IMR-90 (cell line): Measurements from ENCODE around the gene CTDSP2. TPM values are rescaled to one million over a fixed set of nuclear protein-coding genes. Genes with fewer than 3 reads are reported as not detected.

Experiments
- ATAC-seq: fragments of 200-7000 bp; cut with Tn5 transposase; 2 replicates; pipeline ENCODE4 v1.9.1; 2020; ENCODE audit warnings: low read depth, mild to moderate bottlenecking, moderate library complexity
- BruUV-seq: library from RNA; stranded (reverse); fragments of 400-500 nt; replicated peaks from 2 replicates; lab custom pipeline; 2021; lab: Mats Ljungman, UMichigan
- CTCF ChIA-PET: fragments of 300-600 bp; formaldehyde crosslinking; extraction: SDS; loops from one replicate; lab custom pipeline; 2021; ENCODE audit warnings: antibody characterized with exemption; lab: Yijun Ruan, JAX
- POLR2A ChIA-PET: fragments of 300-600 bp; sonication (Branson Sonifier 250); formaldehyde crosslinking; loops from one replicate; lab custom pipeline; 2022; ENCODE audit warnings: antibody characterized with exemption; ENCODE audit not compliant: unreplicated experiment; lab: Charles Lee
- DNase-seq: peaks from one replicate; pipeline ENCODE4 v3.0.0; 2013
- H2AFZ ChIP-seq: replicated peaks from 2 replicates; pipeline ENCODE3; 2013; ENCODE audit warnings: low read length, mild to moderate bottlenecking; ENCODE audit not compliant: poor library complexity
- H2AK5ac ChIP-seq: 2 replicates; pipeline ENCODE4 v1.6.1; 2013; ENCODE audit warnings: low read depth, low read length, inconsistent platforms
- H2AK9ac ChIP-seq: replicated peaks from 2 replicates; pipeline ENCODE3; 2013; ENCODE audit warnings: mild to moderate bottlenecking, low read depth, low read length, moderate library complexity; ENCODE audit not compliant: poor library complexity
- H2BK120ac ChIP-seq: 2 replicates; pipeline ENCODE4 v1.6.1; 2013; ENCODE audit warnings: low read depth, low read length, inconsistent platforms
- H2BK15ac ChIP-seq: 3 replicates; pipeline ENCODE4 v1.6.1; 2013; ENCODE audit warnings: low read depth, low read length, inconsistent platforms
- H2BK20ac ChIP-seq: 2 replicates; pipeline ENCODE4 v1.6.1; 2013; ENCODE audit warnings: low read depth, mild to moderate bottlenecking, inconsistent platforms, low read length, moderate library complexity
- H2BK5ac ChIP-seq: 2 replicates; pipeline ENCODE4 v1.6.1; 2013; ENCODE audit warnings: mild to moderate bottlenecking, low read depth, low read length, inconsistent platforms; ENCODE audit not compliant: poor library complexity, severe bottlenecking
- H3K14ac ChIP-seq: replicated peaks from 2 replicates; pipeline ENCODE4 v1.6.1; 2013; ENCODE audit warnings: low read depth, low read length, inconsistent platforms
- H3K18ac ChIP-seq: 2 replicates; pipeline ENCODE4 v1.6.1; 2013; ENCODE audit warnings: low read depth, low read length, control low read depth
- H3K23ac ChIP-seq: 2 replicates; pipeline ENCODE4 v1.6.1; 2013; ENCODE audit warnings: low read depth, low read length, inconsistent platforms
- H3K27ac ChIP-seq: 2 replicates; pipeline ENCODE4 v1.5.1; 2013; ENCODE audit warnings: mild to moderate bottlenecking, control low read depth, low read length; ENCODE audit not compliant: insufficient read depth
- H3K27me3 ChIP-seq: 2 replicates; pipeline ENCODE4 v1.6.1; 2013; ENCODE audit warnings: low read length; ENCODE audit not compliant: control insufficient read depth, insufficient read depth
- H3K36me3 ChIP-seq: 2 replicates; pipeline ENCODE4 v1.6.1; 2013; ENCODE audit warnings: low read length, mixed read lengths; ENCODE audit not compliant: control insufficient read depth, insufficient read depth
- H3K4ac ChIP-seq: 2 replicates; pipeline ENCODE4 v1.6.1; 2013; ENCODE audit warnings: low read depth, low read length, inconsistent platforms
- H3K4me1 ChIP-seq: 2 replicates; pipeline ENCODE4 v1.6.1; 2013; ENCODE audit warnings: low read length, mixed read lengths; ENCODE audit not compliant: control insufficient read depth, insufficient read depth
- H3K4me2 ChIP-seq: 2 replicates; pipeline ENCODE4 v1.6.1; 2013; ENCODE audit warnings: low read depth, mild to moderate bottlenecking, control low read depth, low read length, moderate library complexity
- H3K4me3 ChIP-seq: 2 replicates; pipeline ENCODE4 v1.5.1; 2013; ENCODE audit warnings: low read depth, mild to moderate bottlenecking, control low read depth, low read length, moderate library complexity; ENCODE audit not compliant: insufficient read depth
- H3K56ac ChIP-seq: 2 replicates; pipeline ENCODE4 v1.6.1; 2013; ENCODE audit warnings: low read length, inconsistent platforms; ENCODE audit not compliant: insufficient read depth; ENCODE audit errors: extremely low read depth
- H3K79me1 ChIP-seq, 2 experiments: 2 replicates each; pipeline ENCODE4 v1.6.1; 2013; ENCODE audit warnings: low read length in 2 of 2, inconsistent platforms in 1 of 2, low read depth in 1 of 2
- H3K9ac ChIP-seq: 2 replicates; pipeline ENCODE4 v1.6.1; 2013; ENCODE audit warnings: low read depth, low read length, control low read depth
- H3K9me1 ChIP-seq: 2 replicates; pipeline ENCODE4 v1.6.1; 2013; ENCODE audit warnings: low read length, inconsistent platforms; ENCODE audit not compliant: insufficient read depth
- H3K9me3 ChIP-seq: 2 replicates; pipeline ENCODE4 v1.6.1; 2013; ENCODE audit warnings: low read length; ENCODE audit not compliant: control insufficient read depth, insufficient read depth
- H4K20me1 ChIP-seq: 2 replicates; pipeline ENCODE4 v1.6.1; 2013; ENCODE audit warnings: low read length, inconsistent platforms; ENCODE audit not compliant: insufficient read depth
- H4K5ac ChIP-seq: 2 replicates; pipeline ENCODE4 v1.6.1; 2013; ENCODE audit warnings: mild to moderate bottlenecking, low read depth, low read length, control low read depth
- H4K8ac ChIP-seq, 2 experiments: 2 replicates each; pipeline ENCODE4 v1.6.1; 2013; ENCODE audit warnings: low read depth in 2 of 2, low read length in 2 of 2, control low read depth in 1 of 2, inconsistent platforms in 1 of 2
- H4K91ac ChIP-seq: 2 replicates; pipeline ENCODE4 v1.6.1; 2013; ENCODE audit warnings: low read depth, low read length, inconsistent platforms; ENCODE audit not compliant: insufficient read depth
- CHD1 ChIP-seq: IDR thresholded peaks from 2 replicates; pipeline ENCODE4 v1.6.1; 2012; ENCODE audit warnings: low read depth, low read length, improper control_type of control experiment
- CTCF ChIP-seq: conservative IDR thresholded peaks from 2 replicates; pipeline ENCODE4 v1.5.1; 2012; ENCODE audit warnings: mild to moderate bottlenecking, low read depth, low read length, improper control_type of control experiment
- MAFK ChIP-seq: IDR thresholded peaks from 2 replicates; pipeline ENCODE4 v1.6.1; 2012; ENCODE audit warnings: low read depth, low read length, improper control_type of control experiment
- MAZ ChIP-seq: IDR thresholded peaks from 2 replicates; pipeline ENCODE4 v1.6.1; 2012; ENCODE audit warnings: low read depth, mild to moderate bottlenecking, low read length, improper control_type of control experiment, moderate library complexity, borderline replicate concordance
- RCOR1 ChIP-seq: IDR thresholded peaks from 2 replicates; pipeline ENCODE4 v1.6.1; 2012; ENCODE audit warnings: mild to moderate bottlenecking, low read length, improper control_type of control experiment; ENCODE audit not compliant: insufficient replicate concordance
- RFX5 ChIP-seq: IDR thresholded peaks from 2 replicates; pipeline ENCODE4 v1.8.0; 2012; ENCODE audit warnings: low read depth, mild to moderate bottlenecking, low read length, moderate library complexity
- USF2 ChIP-seq: fragments of 150-350 bp; IDR thresholded peaks from 2 replicates; pipeline ENCODE4 v1.6.1; 2017; ENCODE audit warnings: mild to moderate bottlenecking, antibody characterized with exemption, low read length, low read depth
- WGBS, 2 experiments: methylation state at CpG; one replicate each; pipeline versions ENCODE4 v1.1.5 to v1.1.7; 2013; ENCODE audit warnings: missing lambda C conversion rate in 2 of 2; ENCODE audit not compliant: insufficient read length in 1 of 2; ENCODE audit errors: extremely low coverage in 2 of 2; 5-methylcytosine and 5-hydroxymethylcytosine counted together
- dilution Hi-C: fragments of 300-500 bp; cut with HindIII; formaldehyde crosslinking; loops from one replicate; pipeline ENCODE4 v1.14.3; 2018; ENCODE audit warnings: low sequenced_read_pairs; ENCODE audit not compliant: unreplicated experiment
- in situ Hi-C: fragments of 300-500 bp; cut with MboI; formaldehyde crosslinking; loops from 3 replicates; pipeline ENCODE4 v1.14.3; 2019; ENCODE audit warnings: low sequenced_read_pairs, inconsistent platforms, mixed read lengths
- intact Hi-C: fragments of 100-400 bp; cut with micrococcal nuclease; formaldehyde crosslinking; loops from 2 replicates; pipeline ENCODE4 v1.10.0; 2022
- polyA plus RNA-seq, 3 experiments: library from polyadenylated mRNA; depleted of rRNA; stranded (reverse); fragments of >200 nt; gene quantifications; 2 replicates each; pipeline ENCODE4 v1.2.3, GENCODE V29; 2012; ENCODE audit warnings: low replicate concordance in 1 of 3
- total RNA-seq: library from RNA; depleted of rRNA; stranded (reverse); fragments of >200 nt; gene quantifications from 2 replicates; pipeline ENCODE4 v1.2.3, GENCODE V29; 2012

The CTDSP2 gene
- total and polyA plus RNA-seq, 2 of the 4 experiments (the other 2 are of a cell fraction), result 114 to 156 TPM

- TF ChIP-seq USF2, result no peak
- TF ChIP-seq RCOR1, result no peak
- TF ChIP-seq CHD1, result no peak
Observed at GRCh38 chr12:57782243-57782607, 64.3 kb downstream of the CTDSP2 start (continued).

- no peak overlapping the region for H3K4me3 ChIP-seq
Observed at GRCh38 chr12:57781801-57782200, 64.7 kb downstream of the CTDSP2 start.

More at GRCh38 chr12:57781801-57782200, 64.7 kb downstream of the CTDSP2 start:
- Histone ChIP-seq H3K4ac (no peak overlapping the region), H3K4me2 (no peak overlapping the region), H3K79me1 (peaks cover 14 to 24% of the 10 kb centered on the region in 2 experiments; a peak in 3 of 4 replicates), H2BK15ac (no peak overlapping the region), H3K4me1 (0 out of 2 replicates have a peak, but pooled peaks cover 2% of the 10 kb centered on the region), H2BK5ac (no peak overlapping the region), H2AK5ac (no peak overlapping the region), H3K56ac (no peak overlapping the region), H3K23ac (no peak overlapping the region), H3K9me3 (no peaks in the 10 kb centered on the region), H3K18ac (no peak overlapping the region), H4K8ac (no peak overlapping the region), H2BK20ac (no peak overlapping the region), H3K14ac (no peak overlapping the region), H3K27me3 (no peaks in the 10 kb centered on the region), H4K91ac (no peak overlapping the region), H4K5ac (no peak overlapping the region), H2AFZ (no peak overlapping the region), H2AK9ac (no peak overlapping the region), H3K36me3 (peaks cover 8% of the 10 kb centered on the region), H3K9ac (no peak overlapping the region), H3K9me1 (no peaks in the 10 kb centered on the region), H3K27ac (no peak overlapping the region), H2BK120ac (no peak overlapping the region), H4K20me1 (no peaks in the 10 kb centered on the region)
- no peak for DNase-seq
- TF ChIP-seq RCOR1 (no peak), RFX5 (no peak), MAFK (no peak), CTCF (no peak), USF2 (no peak), MAZ (no peak)
- in situ Hi-C loops, result no loop called here
- CTCF ChIA-PET, result no interaction called here
- TSS peak; percentile 8 for BruUV-seq
- ATAC-seq, result no peak
- dilution Hi-C loops, result no loop called here
- intact Hi-C loops, result loop anchor here (1.0 kb wide), 2 partner anchors 30 to 124 kb away; partner anchors contain the start of gene CDK4
- POLR2A ChIA-PET, result no interaction called here
- 67% methylated on average over 2 of the region's 2 CpGs; no CpG with 5 or more reads in 1 of the 2 experiments for WGBS, 2 experiments
